RWPE2 (cell line): ENCODE data around the gene CACNG3.

Experiments used
- ATAC-seq: fragments of 200-7000 bp; cut with Tn5 transposase; 3 replicates; pipeline ENCODE4 v1.9.1; 2021; ENCODE audit warnings: low read depth
- DNase-seq: peaks from one replicate; pipeline ENCODE4 v3.0.0-alpha.2; 2020; ENCODE audit warnings: low spot score
- H3K27ac ChIP-seq: fragments of 450-650 bp; 2 replicates; pipeline ENCODE4 v1.5.1; 2017; ENCODE audit warnings: mild to moderate bottlenecking; ENCODE audit not compliant: poor library complexity, severe bottlenecking
- H3K27me3 ChIP-seq: fragments of 250-450 bp; sonication (Bioruptor Pico); 2 replicates; pipeline ENCODE4 v1.5.1; 2021; ENCODE audit warnings: mild to moderate bottlenecking, moderate library complexity; ENCODE audit not compliant: insufficient read depth, poor library complexity, severe bottlenecking
- H3K36me3 ChIP-seq: fragments of 250-450 bp; sonication (Bioruptor Pico); 2 replicates; pipeline ENCODE4 v1.5.1; 2020; ENCODE audit warnings: low read depth, mild to moderate bottlenecking, moderate library complexity
- H3K4me1 ChIP-seq: fragments of 250-450 bp; sonication (Bioruptor Pico); 2 replicates; pipeline ENCODE4 v1.5.1; 2021; ENCODE audit warnings: mild to moderate bottlenecking, moderate library complexity; ENCODE audit not compliant: insufficient read depth, poor library complexity, severe bottlenecking
- H3K4me3 ChIP-seq: fragments of 250-450 bp; sonication (Bioruptor Pico); 2 replicates; pipeline ENCODE4 v1.5.1; 2021; ENCODE audit warnings: mild to moderate bottlenecking, moderate library complexity; ENCODE audit not compliant: severe bottlenecking
- H3K9me3 ChIP-seq: fragments of 250-450 bp; sonication (Bioruptor Pico); 2 replicates; pipeline ENCODE4 v1.5.1; 2021; ENCODE audit warnings: mild to moderate bottlenecking, moderate library complexity; ENCODE audit not compliant: severe bottlenecking
- CTCF ChIP-seq: fragments of 450-650 bp; IDR thresholded peaks from one replicate; pipeline ENCODE4 v1.5.1; 2017; ENCODE audit warnings: mild to moderate bottlenecking, moderate library complexity; ENCODE audit not compliant: poor library complexity, severe bottlenecking

CACNG3 gene

GRCh38 chr16:24286741-24287405 lies 30.7 kb downstream of the CACNG3 start:
- H3K4me1 ChIP-seq: no peaks in the 10 kb centered on the region
- no peak for TF ChIP-seq CTCF
- no peak overlapping the region for H3K4me3 ChIP-seq
- ATAC-seq (no peak), DNase-seq (no peak)
- H3K9me3 ChIP-seq: no peaks in the 10 kb centered on the region
- H3K27ac ChIP-seq: no peak overlapping the region
- H3K27me3 ChIP-seq: peaks cover 13% of the 10 kb centered on the region
- H3K36me3 ChIP-seq: no peaks in the 10 kb centered on the region

GRCh38 chr16:24288516-24288915 lies 32.4 kb downstream of the CACNG3 start:
- no peak for TF ChIP-seq CTCF
- no peak overlapping the region for H3K27ac ChIP-seq

GRCh38 chr16:24289166-24289700 lies 33.1 kb downstream of the CACNG3 start:
- Histone ChIP-seq H3K27ac (no peak overlapping the region), H3K27me3 (peaks cover 12% of the 10 kb centered on the region), H3K4me3 (no peak overlapping the region), H3K9me3 (no peaks in the 10 kb centered on the region), H3K4me1 (no peaks in the 10 kb centered on the region), H3K36me3 (no peaks in the 10 kb centered on the region)
- ATAC-seq (no peak), DNase-seq (no peak)
- no peak for TF ChIP-seq CTCF

More at GRCh38 chr16:24288516-24288915, 32.4 kb downstream of the CACNG3 start:
- H3K27me3 ChIP-seq: peaks cover 10% of the 10 kb centered on the region
- DNase-seq (no peak), ATAC-seq (no peak)
- H3K9me3 ChIP-seq: no peaks in the 10 kb centered on the region
- no peak overlapping the region for H3K4me3 ChIP-seq
- H3K36me3 ChIP-seq: no peaks in the 10 kb centered on the region
- H3K4me1 ChIP-seq: no peaks in the 10 kb centered on the region

- H3K27me3 ChIP-seq: peaks cover 20% of the 10 kb centered on the region
- DNase-seq (no peak), ATAC-seq (no peak)
- no peak overlapping the region for H3K27ac ChIP-seq
- no peak overlapping the region for H3K4me3 ChIP-seq
- H3K4me1 ChIP-seq: no peaks in the 10 kb centered on the region
- no peaks in the 10 kb centered on the region for H3K9me3 ChIP-seq
- H3K36me3 ChIP-seq: no peaks in the 10 kb centered on the region
- no peak for TF ChIP-seq CTCF
Observed at GRCh38 chr16:24291932-24292331, 35.8 kb downstream of the CACNG3 start.

- no peaks in the 10 kb centered on the region for H3K36me3 ChIP-seq
- TF ChIP-seq CTCF: no peak
- no peaks in the 10 kb centered on the region for H3K4me1 ChIP-seq
Observed at GRCh38 chr16:24294131-24294530, 38.0 kb downstream of the CACNG3 start.

More at GRCh38 chr16:24294131-24294530, 38.0 kb downstream of the CACNG3 start:
- Histone ChIP-seq H3K27ac (no peak overlapping the region), H3K4me3 (no peak overlapping the region), H3K27me3 (peaks cover 22% of the 10 kb centered on the region), H3K9me3 (no peaks in the 10 kb centered on the region)
- no peak for ATAC-seq
- no peak for DNase-seq
